Measurements from ENCODE around the gene SLC26A1. TPM values are rescaled to one million over a fixed set of nuclear protein-coding genes. Genes with fewer than 3 reads are reported as not detected.
A peak's percentile ranks its signal among the peaks of the same experiment; 100 is the strongest.

The SLC26A1 gene
- total and polyA plus RNA-seq, 12 donors: 0.06 to 0.66 (median 0.33) TPM; not detected in 8

GRCh38 chr4:962231-963208 is 30.7 kb downstream of the SLC26A1 start:
- TF ChIP-seq CTCF (IDR thresholded peaks at IDR 0.05): no peak
- WGBS, 2 donors: 92 to 94% methylated on average over 54 of the region's 54 CpGs
- intact Hi-C loops (cut with DNase I): no loop called here
- H3K4me3 ChIP-seq: no peak overlapping the region
- peaks cover 0 to 2% (median 0%) of the 10 kb centered on the region in 9 donors for H3K4me1 ChIP-seq
- H3K36me3 ChIP-seq: peaks cover 0 to 86% (median 19%) of the 10 kb centered on the region in 9 donors
- peak in 1 of 2 donors; percentile 14 for DNase-seq
- no peak for ATAC-seq
- no peak overlapping the region for H3K27ac ChIP-seq
- H3K27me3 ChIP-seq: no peaks in the 10 kb centered on the region
- H3K9me3 ChIP-seq: no peaks in the 10 kb centered on the region

DNA sequence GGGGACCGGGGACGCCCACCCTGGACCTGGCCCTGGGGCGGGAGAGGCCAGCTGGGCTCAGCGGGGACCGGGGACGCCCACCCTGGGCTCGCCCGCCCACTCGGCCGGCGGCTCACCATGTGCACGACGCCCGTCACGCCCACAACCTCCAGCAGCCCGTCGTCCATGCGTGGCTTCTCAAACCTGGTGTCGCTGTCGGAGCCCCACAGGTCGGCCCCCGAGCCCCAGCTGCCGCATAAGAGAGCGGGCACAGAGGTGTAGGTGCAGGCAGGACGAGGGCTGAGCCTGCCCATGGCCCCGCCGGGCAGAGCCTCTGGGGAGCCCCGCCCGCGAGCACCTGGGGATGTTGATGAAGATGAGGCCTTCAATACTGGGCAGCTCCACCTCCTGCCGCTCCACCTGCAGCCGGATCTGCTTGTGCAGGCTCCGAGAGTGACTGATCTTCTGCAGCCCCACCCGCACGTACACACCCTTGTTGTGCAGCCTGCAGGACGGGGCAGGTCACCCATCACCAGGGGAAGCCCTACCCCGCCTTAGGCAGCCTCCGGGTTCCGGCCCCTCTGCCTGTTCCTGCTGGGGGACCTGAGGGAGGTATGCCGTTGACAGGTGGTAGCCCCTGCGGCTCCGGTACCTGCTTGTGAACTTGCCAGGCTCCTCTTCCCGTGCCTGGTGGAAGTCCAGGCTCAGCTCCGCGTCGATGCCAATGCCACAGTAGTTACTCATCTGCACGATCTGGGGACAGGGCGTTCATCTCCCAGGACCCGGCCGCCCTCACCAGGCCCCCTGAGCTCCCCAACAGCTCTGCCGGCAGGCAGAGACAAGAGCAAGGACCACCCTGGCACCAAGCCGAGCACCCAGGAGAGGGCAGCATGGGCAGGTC is 31.6 kb downstream of the SLC26A1 start:
- DNase-seq: peak in 1 of 2 donors; percentile 20
- H3K4me3 ChIP-seq: no peak overlapping the region
- peak in 1 of 8 donors; percentile 2 for ATAC-seq
- H3K27ac ChIP-seq: no peak overlapping the region
- no peak for TF ChIP-seq CTCF (IDR thresholded peaks at IDR 0.05)
- no peaks in the 10 kb centered on the region for H3K4me1 ChIP-seq
- WGBS, 2 donors: 93 to 96% methylated on average over 47 to 52 of the region's 52 CpGs
- intact Hi-C loops (cut with DNase I): no loop called here
- H3K9me3 ChIP-seq: no peaks in the 10 kb centered on the region
- no peaks in the 10 kb centered on the region for H3K27me3 ChIP-seq
- peaks cover 0 to 88% (median 23%) of the 10 kb centered on the region in 9 donors for H3K36me3 ChIP-seq

GRCh38 chr4:960636-961350 is 32.4 kb downstream of the SLC26A1 start:
- no peak for TF ChIP-seq CTCF (IDR thresholded peaks at IDR 0.05)
- intact Hi-C loops (cut with DNase I): no loop called here
- no peaks in the 10 kb centered on the region for H3K4me1 ChIP-seq
- no peaks in the 10 kb centered on the region for H3K27me3 ChIP-seq
- 91 to 95% methylated on average over 28 to 35 of the region's 35 CpGs for WGBS, 2 donors
- H3K27ac ChIP-seq: no peak overlapping the region
- DNase-seq (no peak), ATAC-seq (no peak)
- peaks cover 0 to 84% (median 20%) of the 10 kb centered on the region in 9 donors for H3K36me3 ChIP-seq
- H3K4me3 ChIP-seq: no peak overlapping the region
- H3K9me3 ChIP-seq: no peaks in the 10 kb centered on the region
